Glomerular visceral epithelial cell (primary cell): ENCODE data around the gene PLEKHA5.
"Not testable (repeated sequence)": the region's sequence is repeated elsewhere in the genome, so short reads cannot be mapped to it uniquely, and the experiment has no call there.

Source experiments
- DNase-seq: peaks from one replicate; pipeline ENCODE4 v3.0.0-alpha.2; 2016; ENCODE audit errors: extremely low spot score

Gene PLEKHA5

GRCh38 chr12:19323805-19324204, 194.3 kb downstream of the PLEKHA5 start:
- DNase-seq, result no peak

DNA sequence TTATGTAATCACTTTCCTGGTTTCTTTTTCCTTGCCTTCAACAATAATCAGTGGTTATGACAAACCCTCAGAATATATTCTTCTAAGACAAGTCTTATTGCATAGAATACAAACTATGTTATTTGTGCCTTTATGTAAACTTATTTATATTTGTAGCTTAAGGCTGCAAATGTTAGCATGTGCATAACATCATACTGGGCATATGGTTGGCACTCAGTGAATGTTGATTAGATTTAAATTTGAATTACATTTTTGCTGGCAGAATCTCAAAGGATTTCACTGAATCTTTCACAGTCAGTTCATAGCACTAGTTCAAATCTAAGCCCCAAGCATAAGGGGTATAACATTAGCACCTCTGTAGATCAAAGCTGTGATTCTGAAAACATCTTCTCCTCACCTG, 196.6 kb downstream of the PLEKHA5 start:
- DNase-seq, result no peak

DNA sequence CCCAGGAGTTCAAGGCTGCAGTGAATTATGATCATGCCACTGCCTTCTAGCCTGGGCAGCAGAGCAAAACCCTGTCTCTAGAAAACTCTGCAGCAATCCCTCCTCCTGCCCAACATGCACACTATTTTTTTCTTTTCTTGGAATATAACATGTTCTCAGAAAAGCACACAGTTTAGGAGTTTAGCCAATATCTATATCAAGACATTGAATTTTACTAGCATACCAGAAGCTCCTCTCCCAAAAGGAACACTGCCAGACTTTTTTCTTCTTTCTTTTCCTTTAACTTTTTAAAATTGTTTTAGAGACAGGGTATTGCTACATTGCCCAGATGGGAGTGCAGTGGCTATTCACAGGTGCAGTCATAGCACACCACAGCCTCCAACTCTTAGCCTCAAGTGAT, 202.7 kb downstream of the PLEKHA5 start:
- DNase-seq, result no peak

DNA sequence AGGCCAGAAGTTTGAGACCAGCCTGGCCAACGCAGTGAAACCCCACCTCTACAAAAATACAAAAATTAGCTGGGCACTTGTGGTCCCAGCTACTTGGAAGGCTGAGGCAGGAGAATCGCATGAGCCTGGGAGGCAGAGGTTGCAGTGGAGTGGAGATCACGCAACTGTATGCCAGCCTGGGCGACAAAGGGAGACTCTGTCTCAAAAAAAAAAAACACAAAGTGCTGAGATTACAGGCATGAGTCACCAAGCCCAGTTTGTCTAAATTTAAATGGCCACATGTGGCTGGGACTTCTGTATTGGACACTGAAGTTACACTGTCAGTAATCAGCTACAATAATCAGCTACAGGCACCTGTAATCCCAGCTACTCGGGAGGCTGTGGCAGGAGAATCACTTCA, 208.9 kb downstream of the PLEKHA5 start:
- DNase-seq, result no peak

GRCh38 chr12:19350850-19351249, 221.3 kb downstream of the PLEKHA5 start:
- DNase-seq, result not testable (repeated sequence)

- DNase-seq, result no peak
Observed at GRCh38 chr12:19351346-19351745, 221.8 kb downstream of the PLEKHA5 start.

DNA sequence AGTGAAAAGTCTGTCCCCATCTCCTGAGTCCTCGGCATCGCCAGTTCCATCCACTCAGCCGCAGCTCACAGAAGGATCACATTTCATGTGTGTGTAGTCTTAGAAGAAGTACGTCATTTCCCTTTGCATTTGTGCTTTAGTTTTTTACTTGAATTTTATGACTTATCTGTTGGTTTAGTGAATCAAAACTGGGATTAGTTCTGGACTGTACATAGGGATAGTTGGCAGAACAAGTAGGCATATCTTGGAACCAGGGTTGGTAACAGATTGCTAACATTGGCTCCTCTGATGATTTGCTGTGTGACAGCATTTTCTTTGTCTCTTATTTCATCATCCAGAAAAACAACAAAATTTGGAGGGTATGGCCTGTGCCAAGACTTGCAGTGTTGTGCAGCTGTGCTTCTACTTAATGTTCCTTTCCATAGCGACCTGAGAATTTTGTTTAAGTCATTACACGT, 240.2 kb downstream of the PLEKHA5 start:
- DNase-seq, result no peak

- DNase-seq, result no peak
Observed at GRCh38 chr12:19373586-19373985, 244.1 kb downstream of the PLEKHA5 start.

DNA sequence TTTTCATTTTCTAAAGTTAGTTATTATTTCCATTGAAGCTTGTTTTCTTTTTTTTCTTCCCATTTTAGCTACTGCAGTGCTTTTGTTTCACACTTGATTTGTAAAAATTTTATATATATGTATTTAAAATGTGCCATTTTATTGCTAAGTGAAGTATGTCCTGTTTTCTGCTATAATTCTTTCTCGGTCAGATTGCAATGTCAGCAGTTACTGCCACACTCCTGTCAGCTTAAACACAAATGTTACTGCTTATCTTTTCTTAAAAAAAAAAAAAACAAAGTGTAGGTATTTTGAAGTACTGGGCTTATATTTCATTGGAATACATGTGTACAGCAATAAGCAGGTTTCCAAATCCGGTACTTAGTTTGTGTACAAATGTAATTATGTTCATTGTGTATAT, 246.4 kb downstream of the PLEKHA5 start:
- DNase-seq, result no peak

DNA sequence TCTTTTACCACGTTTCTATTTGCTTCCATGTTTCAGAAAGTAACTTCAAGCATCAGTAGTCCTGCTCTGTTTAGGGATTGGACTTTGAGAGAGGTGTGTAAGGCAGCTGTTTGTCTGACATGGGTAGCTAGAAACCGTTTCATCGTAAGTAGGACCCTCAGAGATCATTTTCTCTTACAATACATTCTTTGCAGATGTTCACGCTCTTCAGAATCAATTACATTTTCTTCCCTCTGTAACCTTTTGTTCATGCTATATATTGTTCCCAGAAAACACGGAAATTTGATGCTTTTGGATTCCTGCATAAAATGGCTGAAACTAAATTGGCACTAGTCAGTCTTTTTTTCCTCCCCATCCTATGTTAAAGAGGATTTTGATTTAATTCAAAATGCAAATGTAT, 247.2 kb downstream of the PLEKHA5 start:
- DNase-seq, result no peak

- peak; percentile 85 for DNase-seq
Observed at GRCh38 chr12:19382111-19382526, 252.6 kb downstream of the PLEKHA5 start.

GRCh38 chr12:19382563-19382962, 253.0 kb downstream of the PLEKHA5 start:
- DNase-seq, result no peak

- no peak for DNase-seq
Observed at GRCh38 chr12:19387161-19387560, 257.6 kb downstream of the PLEKHA5 start.

GRCh38 chr12:19388131-19388549, 258.6 kb downstream of the PLEKHA5 start:
- DNase-seq, result no peak

DNA sequence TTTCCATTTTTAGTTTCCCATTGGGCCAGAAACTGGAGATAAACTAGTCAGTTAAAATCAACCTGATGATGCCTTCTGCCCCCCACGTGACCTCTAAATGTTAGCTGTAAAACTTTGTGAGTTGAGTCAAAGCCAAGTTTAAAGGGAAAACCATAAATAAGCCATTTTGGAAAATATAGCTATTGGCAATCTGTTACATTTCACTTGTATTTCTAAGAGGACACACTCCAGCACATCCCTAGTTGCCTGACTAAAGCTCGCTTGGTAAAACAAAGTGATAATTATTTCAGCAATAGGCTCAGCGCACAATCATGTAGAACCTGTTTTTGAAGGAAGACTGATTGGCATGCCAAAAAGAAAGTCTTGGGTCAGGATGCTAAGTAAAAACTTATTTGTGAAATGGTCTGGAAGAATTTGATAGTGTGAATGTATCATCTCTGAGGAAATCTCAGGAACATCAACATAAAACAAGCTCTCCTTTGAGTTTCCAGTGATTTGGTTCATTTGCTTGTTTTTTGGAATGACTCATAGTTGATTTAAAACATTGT, 260.6 kb downstream of the PLEKHA5 start:
- no peak for DNase-seq

- not testable (repeated sequence) for DNase-seq
Observed at GRCh38 chr12:19392644-19393043, 263.1 kb downstream of the PLEKHA5 start.

DNA sequence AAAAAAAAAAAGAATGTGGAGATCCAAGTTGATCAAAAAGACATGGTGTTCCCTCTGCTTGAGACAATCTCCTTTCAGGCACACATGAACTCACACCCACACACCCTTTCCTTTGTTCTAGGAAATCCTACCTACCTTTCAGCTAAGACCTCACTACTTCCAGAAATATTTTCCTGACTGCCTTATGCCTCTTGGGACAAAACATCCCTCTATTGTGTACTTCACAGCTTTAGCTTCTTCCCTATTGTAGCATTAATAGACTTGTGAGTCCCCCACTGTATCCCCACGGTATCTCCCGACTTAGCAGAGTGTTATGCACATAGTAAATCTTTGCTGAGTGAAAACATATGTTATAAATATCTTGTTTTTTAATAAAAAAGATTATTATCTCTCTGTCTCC, 264.9 kb downstream of the PLEKHA5 start:
- no peak for DNase-seq

GRCh38 chr12:19397534-19397933, 268.0 kb downstream of the PLEKHA5 start:
- DNase-seq, result no peak

- no peak for DNase-seq
Observed at GRCh38 chr12:19398376-19399363, 269.1 kb downstream of the PLEKHA5 start.

- not testable (repeated sequence) for DNase-seq
Observed at GRCh38 chr12:19400649-19401285, 271.2 kb downstream of the PLEKHA5 start.

DNA sequence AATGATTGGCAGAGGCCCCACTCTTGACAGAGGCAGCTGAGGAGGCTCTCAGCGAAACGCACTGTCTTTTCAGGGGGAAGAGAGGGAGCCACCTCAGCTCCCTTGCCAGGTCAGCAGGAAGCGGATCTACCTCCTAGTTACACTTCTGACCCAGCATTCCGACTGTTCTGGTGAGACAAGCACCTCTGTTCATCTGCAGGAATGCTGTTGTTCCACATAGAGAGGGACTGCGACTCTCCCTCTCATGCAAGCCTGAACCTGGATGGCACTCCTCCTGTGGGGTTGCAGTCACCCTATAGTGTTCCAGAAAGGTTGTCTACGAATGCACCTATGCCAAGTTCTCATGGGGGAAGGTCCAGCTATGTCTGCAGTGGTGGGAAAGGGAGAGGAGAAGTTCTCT, 272.7 kb downstream of the PLEKHA5 start:
- DNase-seq, result no peak

GRCh38 chr12:19402743-19403431, 273.4 kb downstream of the PLEKHA5 start:
- DNase-seq, result peak; percentile 53
